NOMO-1 treated with dmso at 0.1 percent for 144 hours (cell line): ENCODE results near the gene MAD1L1.
A peak's percentile ranks its signal among the peaks of the same experiment; 100 is the strongest.

ENCODE experiments used
- DNase-seq: peaks from one replicate; lab custom pipeline; 2025; ENCODE audit not compliant: unreplicated experiment; lab: John Stamatoyannopoulos, UW

Gene MAD1L1

DNA sequence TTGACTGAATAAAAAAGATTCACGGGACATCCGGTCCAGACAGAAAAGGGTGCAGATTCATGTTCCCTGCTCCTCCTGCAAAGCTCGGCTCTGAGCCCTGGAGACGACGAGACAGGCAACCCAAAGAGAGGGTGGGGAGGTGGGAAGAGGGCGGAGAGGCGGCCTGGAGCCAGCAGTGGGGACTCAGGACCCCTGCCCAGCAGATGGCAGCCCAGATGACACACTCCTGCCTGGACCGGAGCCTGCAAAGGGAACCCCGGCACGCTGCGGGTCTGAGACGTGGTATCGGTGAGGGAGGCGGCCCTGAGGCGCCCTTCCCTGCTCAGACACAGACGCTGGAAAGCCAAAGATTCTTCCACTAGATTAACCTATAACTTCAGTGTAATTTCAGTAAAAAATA is 311.9 kb downstream of the MAD1L1 start:
- DNase-seq: no peak

DNA sequence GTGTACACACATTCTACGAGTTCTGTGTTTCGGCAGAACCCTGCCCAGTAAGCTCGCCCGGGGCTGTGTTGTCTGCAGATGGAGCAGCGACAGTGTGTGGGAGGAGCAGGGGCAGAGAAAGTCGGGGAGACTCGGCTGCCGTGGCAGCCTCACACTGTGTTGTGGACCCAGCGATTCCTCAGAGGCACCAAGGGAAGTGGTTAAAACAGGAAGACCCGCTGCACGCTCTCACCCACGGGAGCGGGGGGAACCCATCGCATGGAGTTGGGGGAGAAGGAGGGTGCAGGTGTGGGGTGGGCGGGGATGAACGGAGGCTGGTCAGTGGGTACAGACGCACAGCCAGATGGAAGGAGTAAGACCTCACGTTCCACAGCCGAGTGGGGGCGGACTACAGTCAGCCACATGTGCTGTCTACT is 312.5 kb downstream of the MAD1L1 start:
- DNase-seq: no peak

DNA sequence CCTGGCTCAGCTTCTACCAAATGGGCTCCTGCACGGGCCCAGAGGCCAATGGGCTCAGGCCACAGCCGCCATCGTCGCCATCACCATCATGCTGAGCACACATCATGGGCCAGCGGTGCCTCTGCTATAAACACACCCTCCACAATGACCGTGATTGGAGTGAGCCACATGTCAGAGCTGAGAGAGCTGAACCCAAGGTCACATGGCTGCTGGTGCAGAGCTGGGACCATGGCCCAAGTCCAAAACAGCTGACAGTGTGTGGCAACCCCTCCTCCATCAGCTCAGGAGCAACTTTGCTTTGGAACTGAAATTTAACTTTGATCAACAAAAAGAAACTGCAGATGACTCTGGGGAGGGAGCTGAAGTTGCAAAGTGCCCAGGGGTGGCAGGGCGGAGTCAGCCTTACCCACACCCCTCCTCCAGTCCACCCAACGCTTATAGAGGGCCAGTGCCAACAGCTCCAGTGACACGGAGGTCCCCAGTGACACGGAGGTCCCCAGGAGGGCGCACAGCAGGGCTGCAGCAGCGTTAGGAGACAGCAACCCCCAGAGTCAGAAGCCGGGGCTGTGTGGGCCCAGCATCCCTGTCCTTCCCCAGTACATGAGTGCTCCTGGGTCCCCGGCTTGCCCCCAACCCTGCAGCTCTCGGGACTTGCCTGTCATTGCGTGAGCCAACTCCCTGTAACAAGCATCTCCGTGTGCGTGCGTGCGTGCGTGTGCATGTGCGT is 313.0 kb downstream of the MAD1L1 start:
- no peak for DNase-seq

DNA sequence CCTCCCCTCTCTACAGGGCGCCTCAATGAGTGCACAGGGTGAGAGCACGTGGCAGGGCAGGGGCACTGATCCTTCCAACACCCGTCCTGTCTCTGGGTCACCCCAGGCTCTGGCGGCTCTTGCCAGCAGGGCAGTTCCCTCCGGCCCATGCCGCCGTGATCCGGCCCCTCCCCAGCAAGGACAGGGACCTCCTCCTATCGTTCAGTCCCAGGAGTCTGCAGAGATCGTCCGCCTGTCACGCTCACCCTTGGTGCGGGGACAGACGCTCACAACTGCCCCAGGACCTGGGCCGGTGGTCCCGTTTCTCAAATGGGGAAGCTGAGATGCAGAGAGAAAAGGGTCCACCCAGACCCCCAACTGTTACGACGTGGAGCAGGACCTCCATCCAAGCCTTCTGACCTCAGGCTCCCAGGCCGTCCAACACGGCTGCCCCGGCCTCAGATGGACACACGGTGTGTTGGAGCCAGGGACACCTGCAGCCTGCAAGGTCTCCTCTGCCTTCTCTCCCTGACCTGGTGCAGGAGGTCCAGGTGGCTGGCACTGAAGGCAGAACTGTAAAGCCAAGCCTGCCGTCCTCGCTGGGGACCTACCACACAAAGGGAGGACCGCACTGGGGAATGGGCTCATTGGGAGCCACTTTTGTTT is 313.7 kb downstream of the MAD1L1 start:
- DNase-seq: no peak

DNA sequence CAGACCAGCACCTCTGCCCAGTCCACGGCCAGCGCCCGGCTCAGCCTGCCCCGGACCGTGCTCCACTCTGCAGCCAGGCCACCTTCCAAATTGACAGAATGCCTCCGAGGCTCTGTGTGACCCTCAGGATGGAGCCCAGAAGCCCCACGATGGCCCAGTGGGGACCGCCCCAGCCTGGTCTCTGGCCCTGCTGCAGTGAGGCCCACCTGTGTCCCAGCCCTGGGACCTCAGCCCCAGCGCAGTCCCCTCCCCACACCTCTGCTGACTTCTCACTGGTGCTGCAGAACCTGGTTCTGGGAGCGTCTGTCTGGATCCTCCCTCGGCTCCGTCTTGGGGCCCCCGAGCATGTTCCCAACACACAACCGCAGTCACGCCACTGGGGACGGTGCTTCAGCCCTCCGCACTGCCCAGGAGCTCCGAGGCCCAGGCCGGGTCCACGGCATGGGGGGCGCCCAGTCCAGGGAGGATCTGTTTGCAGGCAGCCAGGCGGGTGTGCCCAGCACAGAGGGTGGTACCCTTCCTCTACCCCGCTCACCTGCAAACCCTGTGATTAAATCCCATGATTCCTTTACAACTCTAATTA is 314.6 kb downstream of the MAD1L1 start:
- DNase-seq: no peak

DNA sequence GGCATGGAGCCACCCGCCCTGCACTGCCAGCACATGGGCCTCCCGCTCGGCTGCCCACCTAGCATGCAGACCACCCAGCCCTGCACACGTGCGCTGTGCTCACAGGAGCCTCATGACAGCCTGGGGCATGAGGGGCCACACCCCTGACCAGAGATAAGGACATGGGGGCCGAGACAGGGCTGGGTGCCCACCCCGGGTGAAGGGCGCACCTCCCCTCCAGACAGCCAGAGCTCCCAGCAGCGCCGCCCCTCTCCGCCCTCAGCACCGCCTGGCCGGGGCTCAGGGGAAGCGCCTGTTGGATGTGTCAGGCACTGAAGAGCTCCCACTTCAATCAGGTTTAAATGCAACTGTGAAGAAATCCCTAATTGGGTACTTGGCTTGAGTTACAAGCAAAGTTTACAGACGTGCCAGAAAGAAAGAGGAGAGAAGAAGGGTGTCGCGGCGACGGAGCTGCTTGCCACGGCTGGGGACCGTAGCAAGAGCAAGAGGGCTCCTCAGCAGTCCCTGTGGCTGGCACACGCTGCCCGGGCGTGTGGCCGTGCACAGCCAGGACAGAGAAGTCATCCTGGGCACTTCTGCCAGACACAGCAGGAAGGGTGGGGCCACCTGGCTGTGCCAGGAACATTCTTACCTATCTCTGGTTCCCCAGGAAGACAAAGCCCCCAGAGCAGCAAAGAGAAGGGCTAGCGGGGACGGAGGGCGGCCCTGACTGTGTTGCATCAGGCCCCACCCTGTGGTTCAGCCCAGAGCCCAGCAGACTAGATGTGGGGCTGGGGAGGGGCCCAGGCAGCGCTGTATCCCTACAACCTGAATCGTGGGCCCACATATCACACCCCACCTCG is 315.3 kb downstream of the MAD1L1 start:
- no peak for DNase-seq

DNA sequence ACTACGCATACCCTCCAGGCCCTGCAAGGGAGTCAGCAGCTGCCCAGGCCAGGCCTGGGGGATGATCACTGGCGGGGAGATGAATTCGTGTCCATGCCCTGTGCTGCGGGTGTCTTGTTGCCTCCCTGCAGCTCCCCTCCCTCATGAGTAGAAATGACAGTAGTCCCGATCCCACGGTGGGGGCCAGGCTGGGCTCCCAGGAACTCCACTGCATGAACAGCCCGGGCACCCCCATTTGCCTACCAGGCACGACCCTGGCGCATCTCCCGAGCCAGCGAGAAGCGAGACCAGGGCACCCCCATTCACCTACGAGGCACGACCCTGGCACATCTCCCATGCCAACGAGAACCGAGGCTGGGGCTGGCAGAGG is 316.2 kb downstream of the MAD1L1 start:
- DNase-seq: no peak

DNA sequence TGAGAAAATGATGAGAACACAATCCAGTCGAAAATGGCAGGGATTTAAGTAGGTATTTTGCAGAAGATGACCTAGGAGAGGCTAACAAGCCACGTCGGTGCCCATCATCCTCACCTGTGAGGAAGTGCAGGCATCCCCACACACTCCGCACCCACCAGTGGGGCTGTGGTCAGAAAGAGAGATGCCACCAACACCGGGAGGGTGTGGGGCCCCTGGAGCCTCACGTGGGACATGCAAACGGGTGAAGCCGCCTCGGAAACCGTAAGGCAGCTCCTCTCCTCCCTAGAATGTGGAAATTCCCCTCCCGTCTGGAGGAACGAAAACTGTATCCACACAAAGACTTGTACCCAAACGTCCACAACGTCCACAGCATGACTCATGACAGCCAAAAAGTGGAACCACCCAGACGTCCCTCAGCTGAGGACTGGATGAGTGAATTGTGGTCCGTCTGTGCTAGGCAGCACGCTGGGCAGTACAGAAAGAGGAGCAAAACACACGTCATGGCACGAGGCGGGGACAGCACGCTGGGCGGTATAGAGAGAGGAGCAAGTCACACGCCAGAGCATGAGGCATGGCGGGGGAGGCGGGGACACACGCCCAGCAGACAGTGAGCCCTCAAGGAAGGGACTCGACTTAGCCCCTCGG is 316.7 kb downstream of the MAD1L1 start:
- DNase-seq: peak; percentile 48

DNA sequence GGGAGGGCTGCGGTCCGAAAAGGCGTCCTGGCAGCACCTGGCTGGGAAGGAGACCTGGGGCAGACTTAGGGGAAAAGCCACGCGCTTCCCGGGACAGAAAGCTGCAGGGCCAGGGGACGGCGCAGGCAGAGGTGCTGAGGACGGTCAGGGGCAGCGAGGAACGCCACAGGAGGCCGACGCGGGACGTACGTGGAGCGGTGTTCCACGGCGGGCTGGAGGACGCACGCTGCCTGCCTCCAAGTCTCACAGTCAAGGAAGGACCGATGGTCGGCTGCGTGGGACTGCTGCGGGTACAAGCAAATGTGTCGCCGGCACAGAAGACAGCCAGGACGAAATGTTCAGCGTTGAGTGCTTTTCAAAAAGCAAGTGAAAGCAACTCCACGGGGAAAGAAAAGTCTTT is 317.4 kb downstream of the MAD1L1 start:
- no peak for DNase-seq

DNA sequence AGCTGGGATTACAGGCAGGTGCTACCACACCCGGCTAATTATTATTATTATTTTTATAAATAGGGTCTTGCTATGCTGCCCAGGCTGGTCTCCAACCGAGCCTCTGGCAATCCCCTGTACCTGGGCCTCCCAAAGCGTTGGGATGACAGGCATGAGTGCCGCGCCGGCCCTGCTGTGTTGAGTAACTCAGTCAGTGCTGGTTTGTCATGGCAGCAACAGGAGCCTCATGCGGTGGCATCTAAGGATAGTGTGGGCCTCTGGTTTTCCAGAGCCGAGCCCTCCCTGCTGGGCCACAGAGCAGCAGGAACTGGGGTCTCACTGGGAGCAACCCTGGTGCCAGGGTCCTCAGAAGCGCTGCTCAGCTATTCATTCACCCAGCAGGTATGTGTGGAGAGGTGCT is 318.0 kb downstream of the MAD1L1 start:
- DNase-seq: no peak

DNA sequence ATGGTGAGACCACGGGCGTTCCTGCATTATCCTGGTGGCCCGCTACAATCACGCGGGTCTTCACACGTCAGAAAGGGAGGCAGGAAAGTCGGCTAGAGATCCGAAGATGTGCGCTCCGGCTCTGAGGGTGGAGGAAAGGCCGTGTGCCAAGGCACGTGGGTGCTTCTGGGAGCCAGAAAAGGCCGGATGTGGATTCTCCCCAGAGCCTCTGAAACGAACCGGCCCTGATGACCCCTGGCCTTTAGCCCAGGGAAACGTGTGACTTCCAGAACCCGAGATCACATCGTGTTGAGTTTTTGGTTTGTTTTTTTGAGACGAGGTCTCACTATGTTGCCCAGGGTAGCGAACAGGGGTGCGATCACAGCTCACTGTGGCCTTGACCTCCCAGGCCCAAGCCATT is 318.4 kb downstream of the MAD1L1 start:
- DNase-seq: no peak

DNA sequence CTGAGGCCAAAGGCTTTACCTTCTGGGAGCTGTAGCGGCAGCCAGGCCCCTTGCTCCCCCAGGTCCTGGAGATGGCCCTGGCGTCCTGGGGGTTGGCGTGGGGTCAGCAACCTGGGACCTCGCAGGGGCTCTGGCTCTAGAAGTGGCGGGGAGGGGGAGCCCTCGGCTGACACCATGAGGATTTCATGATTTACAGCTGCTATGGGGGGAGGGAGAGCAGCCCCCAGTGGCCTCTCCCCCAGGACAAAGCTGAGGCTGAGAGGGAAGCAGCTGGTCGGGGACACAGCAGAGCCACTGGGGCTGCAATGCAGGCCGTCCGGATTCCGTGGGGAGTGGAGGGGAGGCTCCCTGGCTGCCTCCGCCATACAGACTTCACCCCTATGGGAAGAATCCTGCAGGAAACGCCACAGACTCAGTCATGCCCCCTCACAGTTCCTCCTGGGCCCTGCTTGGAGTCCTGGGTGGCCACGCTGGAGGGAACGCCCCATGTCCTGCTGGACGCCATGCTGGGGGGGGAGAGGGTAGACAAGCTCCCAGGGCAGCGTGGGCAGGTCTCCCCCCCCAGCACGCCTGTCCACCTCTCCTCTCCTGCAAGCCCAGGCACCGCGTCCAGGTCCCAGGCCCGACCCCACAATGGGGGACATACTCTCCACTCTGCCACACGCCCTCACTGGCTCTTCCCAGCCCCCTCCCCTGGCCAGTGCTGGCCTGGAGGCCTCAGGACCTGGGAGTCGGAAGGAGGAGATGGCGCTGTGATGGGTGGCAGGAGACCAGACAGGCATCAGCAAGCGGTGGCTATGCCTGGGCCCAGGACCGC is 319.1 kb downstream of the MAD1L1 start:
- no peak for DNase-seq

DNA sequence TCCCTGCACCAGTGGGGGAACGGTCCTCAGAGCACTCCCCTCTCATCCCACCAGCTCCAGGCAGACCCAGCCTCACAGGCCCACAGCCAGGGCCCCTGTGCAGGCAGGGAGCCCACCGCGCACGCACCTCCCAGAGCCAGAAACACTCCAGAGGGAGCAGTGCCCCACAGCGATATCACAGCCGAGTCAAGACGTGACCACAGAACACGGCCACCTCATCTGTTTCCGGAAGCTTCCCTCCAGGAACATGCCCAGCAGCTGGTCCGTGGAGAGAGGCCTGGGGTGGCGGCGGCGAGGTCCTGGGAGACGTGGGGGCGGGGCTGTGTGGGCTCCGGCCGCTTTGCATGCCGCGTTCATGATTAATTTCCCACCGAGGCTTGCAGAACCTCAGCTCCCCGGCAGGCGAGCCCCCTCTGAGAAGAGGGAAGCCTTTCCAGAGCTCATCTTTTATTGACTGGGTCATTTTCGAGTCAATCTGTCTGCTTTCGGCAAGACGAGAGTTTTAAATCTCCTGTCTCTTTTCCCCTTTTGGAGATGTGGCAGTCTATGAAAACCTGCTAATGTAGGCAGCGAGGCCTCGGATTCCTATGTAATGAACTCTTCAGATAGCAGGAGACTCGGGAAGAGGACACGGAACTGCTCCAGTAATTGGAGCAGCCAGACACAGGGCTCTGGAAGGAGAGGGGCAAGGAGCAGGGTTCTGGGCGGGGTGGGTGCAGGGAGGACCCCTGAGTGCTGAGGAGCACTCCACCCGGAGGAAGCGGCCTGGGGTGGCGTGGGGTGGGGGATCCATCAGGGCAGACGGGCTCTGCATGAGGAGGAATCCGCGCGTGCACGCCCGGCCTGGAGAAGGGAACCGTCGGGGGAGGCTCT is 319.9 kb downstream of the MAD1L1 start:
- DNase-seq: no peak

DNA sequence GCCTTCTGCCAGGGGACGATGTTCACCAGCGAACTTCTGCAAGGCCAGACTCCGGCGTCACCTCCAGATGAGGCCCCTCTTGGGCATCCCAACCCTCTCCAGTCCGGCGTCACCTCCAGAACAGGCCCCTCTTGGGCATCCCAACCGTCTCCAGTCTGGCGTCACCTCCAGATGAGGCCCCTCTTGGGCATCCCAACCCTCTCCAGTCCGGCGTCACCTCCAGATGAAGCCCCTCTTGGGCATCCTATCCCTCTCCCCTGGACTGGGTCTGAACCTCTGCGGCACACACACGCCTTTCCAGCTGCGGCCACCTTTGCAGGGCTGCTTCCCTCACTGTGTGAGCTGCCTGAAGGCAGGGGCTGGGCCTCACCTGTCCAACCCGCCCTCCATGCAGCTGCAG is 321.2 kb downstream of the MAD1L1 start:
- DNase-seq: no peak

DNA sequence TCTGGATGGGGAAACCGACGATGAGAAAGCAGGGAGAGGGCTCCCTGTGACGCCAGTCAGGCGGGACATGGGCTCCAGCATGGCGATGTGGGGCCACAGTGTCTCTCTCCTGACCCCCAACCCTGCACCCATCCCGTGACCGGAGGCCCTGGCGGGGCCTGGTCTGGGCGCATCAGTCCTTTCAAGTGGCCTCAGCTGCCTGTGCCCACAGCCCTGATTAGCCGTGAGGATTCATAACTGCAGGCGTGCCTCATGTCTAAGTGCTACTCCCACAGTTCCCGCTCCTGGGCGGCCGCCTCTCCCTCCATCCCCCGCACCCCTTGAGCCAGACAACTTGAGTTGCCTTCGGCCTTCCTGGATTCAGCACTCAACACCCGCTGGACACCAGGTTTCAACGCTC is 321.9 kb downstream of the MAD1L1 start:
- DNase-seq: no peak

DNA sequence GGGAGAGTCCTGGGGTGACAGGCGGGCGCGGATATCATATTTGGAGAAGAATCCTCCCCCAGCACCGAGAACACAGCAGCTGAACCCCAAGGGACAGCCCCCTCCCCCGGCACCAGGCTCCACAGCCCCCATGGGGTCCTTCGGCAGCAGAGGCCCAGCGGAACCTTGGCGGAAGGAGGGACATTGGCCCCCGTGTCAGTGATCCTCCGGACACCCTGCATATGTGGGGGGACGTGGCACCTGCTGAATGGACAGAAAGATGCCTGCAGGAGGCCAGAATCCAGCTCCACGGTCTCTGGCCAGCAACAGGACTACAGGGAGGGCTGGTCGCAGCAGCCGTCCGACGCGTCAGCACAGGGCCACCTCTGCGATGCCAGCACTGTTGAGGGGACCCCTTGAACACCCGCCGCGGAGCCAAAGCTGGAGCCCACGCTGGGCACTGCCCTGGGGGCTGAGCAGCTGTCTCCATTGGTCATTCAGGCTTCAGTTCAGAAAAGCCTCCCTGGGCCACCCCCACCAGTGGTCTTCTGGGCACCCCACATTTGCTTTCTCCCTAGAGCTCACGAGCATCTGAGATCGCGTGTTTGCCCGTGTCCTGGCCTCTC is 322.6 kb downstream of the MAD1L1 start:
- DNase-seq: no peak

DNA sequence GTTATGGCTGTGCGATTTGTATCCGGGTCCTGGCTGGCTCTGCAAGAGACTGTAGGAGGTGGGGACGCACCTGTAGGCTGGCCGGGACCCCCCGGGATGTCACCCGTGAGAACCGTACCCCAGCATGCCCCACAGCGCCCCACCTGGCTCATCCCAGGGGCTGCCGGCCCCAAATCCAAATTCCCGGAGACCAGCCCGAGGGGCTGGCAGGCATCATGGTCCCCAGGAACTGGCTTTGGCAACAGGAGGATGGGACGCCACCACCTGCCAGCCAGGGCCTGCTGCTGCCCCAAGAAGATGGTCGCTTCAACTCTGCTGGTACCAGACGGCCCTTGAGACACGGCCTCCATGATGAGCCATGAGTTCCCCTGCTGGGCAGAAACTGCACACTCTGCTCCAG is 323.3 kb downstream of the MAD1L1 start:
- no peak for DNase-seq

DNA sequence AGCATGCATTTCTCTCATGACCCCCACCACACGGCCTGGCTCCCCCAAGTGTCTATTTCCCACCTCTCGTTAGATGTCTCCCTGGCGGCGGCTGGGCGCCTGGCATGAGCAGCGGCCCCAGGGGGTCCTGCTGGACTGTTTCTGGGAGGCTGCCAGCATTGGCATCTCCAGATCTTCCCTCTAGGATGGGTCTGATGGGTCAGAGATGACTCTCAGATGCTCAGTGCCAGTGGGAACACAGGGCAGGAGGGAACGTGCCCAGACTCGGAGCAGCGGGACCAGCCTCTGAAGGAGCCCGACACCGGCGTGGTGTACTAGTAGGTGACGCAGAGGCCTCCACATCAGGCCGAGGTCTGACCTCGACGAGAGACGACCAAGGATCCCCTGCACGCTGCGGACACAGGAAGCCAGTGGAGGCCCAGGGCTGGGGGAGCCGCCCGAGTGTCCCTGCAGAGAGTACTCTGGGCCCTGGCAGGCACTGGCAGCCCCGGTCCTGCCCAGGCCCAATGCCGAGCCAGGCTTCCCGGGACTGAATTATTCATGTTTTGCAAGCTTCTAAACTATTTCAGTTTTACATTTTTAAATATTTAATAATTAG is 323.8 kb downstream of the MAD1L1 start:
- no peak for DNase-seq
